ENCODE measurements around the gene PCDHA1.

PCDHA1 gene

DNA sequence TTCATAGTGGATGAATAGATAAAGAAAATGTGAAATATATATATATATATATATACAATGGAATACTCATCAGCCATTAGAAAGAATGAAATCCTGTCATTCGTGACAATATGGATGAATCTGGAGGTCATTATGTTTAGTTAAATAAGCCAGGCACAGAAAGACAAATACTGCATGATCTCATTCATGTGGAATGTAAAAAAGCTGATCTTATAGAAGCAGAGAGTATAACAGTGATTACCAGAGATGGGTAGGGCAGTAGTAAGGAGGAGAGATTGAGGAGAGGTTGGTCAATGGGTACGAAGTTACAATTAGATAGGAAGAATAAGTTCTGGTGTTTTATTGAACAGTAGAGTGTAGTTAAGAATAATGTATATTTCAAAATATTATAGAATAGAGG lies 160.6 kb downstream of the PCDHA1 start:
- TF ChIP-seq, protein P1, sequence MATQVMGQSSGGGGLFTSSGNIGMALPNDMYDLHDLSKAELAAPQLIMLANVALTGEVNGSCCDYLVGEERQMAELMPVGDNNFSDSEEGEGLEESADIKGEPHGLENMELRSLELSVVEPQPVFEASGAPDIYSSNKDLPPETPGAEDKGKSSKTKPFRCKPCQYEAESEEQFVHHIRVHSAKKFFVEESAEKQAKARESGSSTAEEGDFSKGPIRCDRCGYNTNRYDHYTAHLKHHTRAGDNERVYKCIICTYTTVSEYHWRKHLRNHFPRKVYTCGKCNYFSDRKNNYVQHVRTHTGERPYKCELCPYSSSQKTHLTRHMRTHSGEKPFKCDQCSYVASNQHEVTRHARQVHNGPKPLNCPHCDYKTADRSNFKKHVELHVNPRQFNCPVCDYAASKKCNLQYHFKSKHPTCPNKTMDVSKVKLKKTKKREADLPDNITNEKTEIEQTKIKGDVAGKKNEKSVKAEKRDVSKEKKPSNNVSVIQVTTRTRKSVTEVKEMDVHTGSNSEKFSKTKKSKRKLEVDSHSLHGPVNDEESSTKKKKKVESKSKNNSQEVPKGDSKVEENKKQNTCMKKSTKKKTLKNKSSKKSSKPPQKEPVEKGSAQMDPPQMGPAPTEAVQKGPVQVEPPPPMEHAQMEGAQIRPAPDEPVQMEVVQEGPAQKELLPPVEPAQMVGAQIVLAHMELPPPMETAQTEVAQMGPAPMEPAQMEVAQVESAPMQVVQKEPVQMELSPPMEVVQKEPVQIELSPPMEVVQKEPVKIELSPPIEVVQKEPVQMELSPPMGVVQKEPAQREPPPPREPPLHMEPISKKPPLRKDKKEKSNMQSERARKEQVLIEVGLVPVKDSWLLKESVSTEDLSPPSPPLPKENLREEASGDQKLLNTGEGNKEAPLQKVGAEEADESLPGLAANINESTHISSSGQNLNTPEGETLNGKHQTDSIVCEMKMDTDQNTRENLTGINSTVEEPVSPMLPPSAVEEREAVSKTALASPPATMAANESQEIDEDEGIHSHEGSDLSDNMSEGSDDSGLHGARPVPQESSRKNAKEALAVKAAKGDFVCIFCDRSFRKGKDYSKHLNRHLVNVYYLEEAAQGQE (IDR thresholded peaks at IDR 0.05; ENCODE audit: insufficient read depth in 1 of 2, low read depth in 2 of 2, low read length in 2 of 2) = no peak
- TF ChIP-seq SIN3A (IDR thresholded peaks at IDR 0.05; ENCODE audit: borderline replicate concordance, insufficient read depth, low read length) (no peak), FOXP2 (optimal IDR thresholded peaks at IDR 0.05; ENCODE audit: borderline replicate concordance, extremely low read depth, extremely low read length, insufficient read depth) (no peak), POLR2AphosphoS5 (IDR thresholded peaks at IDR 0.05; ENCODE audit: low read depth, low read length) (no peak), TAF1 (IDR thresholded peaks at IDR 0.05; ENCODE audit: borderline replicate concordance, insufficient read depth, low read length) (no peak)

DNA sequence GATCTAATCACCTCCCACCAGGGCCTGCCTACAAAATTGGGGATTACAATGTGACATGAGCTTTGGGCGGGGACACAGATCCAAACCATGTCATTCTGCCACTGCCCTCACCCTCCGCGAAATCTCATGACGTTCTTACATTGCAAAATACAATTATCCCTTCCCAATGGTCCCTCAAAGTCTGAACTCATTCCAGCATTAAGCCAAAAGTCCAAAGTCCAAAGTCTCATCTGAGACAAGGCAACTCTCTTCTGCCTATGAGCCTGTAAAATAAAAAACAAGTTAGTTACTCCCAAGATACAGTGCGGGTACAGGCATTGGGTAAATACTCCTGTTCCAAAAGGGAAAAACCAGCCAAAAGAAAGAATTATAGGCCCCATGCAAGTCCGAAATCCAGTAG lies 165.7 kb downstream of the PCDHA1 start:
- TF ChIP-seq, protein P1 (IDR thresholded peaks at IDR 0.05; ENCODE audit: insufficient read depth in 1 of 2, low read depth in 2 of 2, low read length in 2 of 2) = no peak

GRCh38 chr5:140953234-140953633 lies 167.3 kb downstream of the PCDHA1 start:
- TF ChIP-seq, protein P1 (IDR thresholded peaks at IDR 0.05; ENCODE audit: insufficient read depth in 1 of 2, low read depth in 2 of 2, low read length in 2 of 2) = no peak
- TF ChIP-seq TAF1 (IDR thresholded peaks at IDR 0.05; ENCODE audit: borderline replicate concordance, insufficient read depth, low read length) (no peak), POLR2AphosphoS5 (IDR thresholded peaks at IDR 0.05; ENCODE audit: low read depth, low read length) (no peak), FOXP2 (optimal IDR thresholded peaks at IDR 0.05; ENCODE audit: borderline replicate concordance, extremely low read depth, extremely low read length, insufficient read depth) (no peak), SIN3A (IDR thresholded peaks at IDR 0.05; ENCODE audit: borderline replicate concordance, insufficient read depth, low read length) (no peak)

- TF ChIP-seq, protein P1 (IDR thresholded peaks at IDR 0.05; ENCODE audit: insufficient read depth in 1 of 2, low read depth in 2 of 2, low read length in 2 of 2) = no peak
- TF ChIP-seq POLR2AphosphoS5 (IDR thresholded peaks at IDR 0.05; ENCODE audit: low read depth, low read length) (no peak), FOXP2 (optimal IDR thresholded peaks at IDR 0.05; ENCODE audit: borderline replicate concordance, extremely low read depth, extremely low read length, insufficient read depth) (no peak), TAF1 (IDR thresholded peaks at IDR 0.05; ENCODE audit: borderline replicate concordance, insufficient read depth, low read length) (no peak), SIN3A (IDR thresholded peaks at IDR 0.05; ENCODE audit: borderline replicate concordance, insufficient read depth, low read length) (no peak)
These were observed 176.2 kb downstream of the PCDHA1 start for GRCh38 chr5:140962190-140962589.

GRCh38 chr5:140964356-140964755 lies 178.4 kb downstream of the PCDHA1 start:
- TF ChIP-seq POLR2AphosphoS5 (IDR thresholded peaks at IDR 0.05; ENCODE audit: low read depth, low read length) = no peak
